Occipital lobe (tissue), 2 donors: ENCODE measurements around the gene MDH1. TPM values are rescaled to one million over a fixed set of nuclear protein-coding genes. Genes with fewer than 3 reads are reported as not detected.
A peak's percentile ranks its signal among the peaks of the same experiment; 100 is the strongest.
"Not testable (repeated sequence)": the region's sequence is repeated elsewhere in the genome, so short reads cannot be mapped to it uniquely, and the experiment has no call there.

Experiments used
- DNase-seq: peaks from one replicate; lab custom pipeline; 2025; lab: John Stamatoyannopoulos, UW
- total RNA-seq: library from RNA; depleted of rRNA; stranded (reverse); fragments of >200 nt; gene quantifications from one replicate; pipeline ENCODE4 v1.2.3, GENCODE V29; 2014

MDH1 gene
- total RNA-seq = 162 TPM

GRCh38 chr2:63588385-63589147, at the start of gene MDH1, which contains the start of gene WDPCP:
TSS of gene MDH1 (plus strand) at chr2:63588963. CDS start at chr2:63589044, 81 bp downstream.
TSS of gene WDPCP (minus strand) at chr2:63588477. CDS start at chr2:63588271, 206 bp downstream.
- DNase-seq = peak; percentile 97

- DNase-seq = no peak
Measured at GRCh38 chr2:63539416-63540162, 49.2 kb upstream of the MDH1 start.

- DNase-seq = no peak
Measured at GRCh38 chr2:63544017-63544627, 44.6 kb upstream of the MDH1 start.

- no peak for DNase-seq
Measured at GRCh38 chr2:63545023-63545422, 43.7 kb upstream of the MDH1 start.

- no peak for DNase-seq
Measured at GRCh38 chr2:63553049-63553448, 35.7 kb upstream of the MDH1 start.

GRCh38 chr2:63555299-63555698, 33.5 kb upstream of the MDH1 start:
- no peak for DNase-seq

GRCh38 chr2:63555931-63556330, 32.8 kb upstream of the MDH1 start:
- DNase-seq = no peak

GRCh38 chr2:63557819-63558218, 30.9 kb upstream of the MDH1 start:
- not testable (repeated sequence) for DNase-seq

GRCh38 chr2:63558922-63559321, 29.8 kb upstream of the MDH1 start:
- DNase-seq = not testable (repeated sequence)

GRCh38 chr2:63562751-63563150, 26.0 kb upstream of the MDH1 start:
- no peak for DNase-seq

GRCh38 chr2:63569740-63570139, 19.0 kb upstream of the MDH1 start:
- DNase-seq = no peak

- DNase-seq = no peak
Measured at GRCh38 chr2:63571291-63571690, 17.5 kb upstream of the MDH1 start.

GRCh38 chr2:63572001-63572400, 16.8 kb upstream of the MDH1 start:
- DNase-seq = no peak

GRCh38 chr2:63573026-63573425, 15.7 kb upstream of the MDH1 start:
- not testable (repeated sequence) for DNase-seq

- not testable (repeated sequence) for DNase-seq
Measured at GRCh38 chr2:63573726-63574345, 14.9 kb upstream of the MDH1 start.

GRCh38 chr2:63576546-63576945, 12.2 kb upstream of the MDH1 start:
- DNase-seq = no peak

GRCh38 chr2:63578767-63579166, 10.0 kb upstream of the MDH1 start:
- DNase-seq = no peak

- DNase-seq = no peak
Measured at GRCh38 chr2:63580651-63581297, 8.0 kb upstream of the MDH1 start.

- no peak for DNase-seq
Measured at GRCh38 chr2:63581298-63581961, 7.3 kb upstream of the MDH1 start.

GRCh38 chr2:63582873-63583272, 5.9 kb upstream of the MDH1 start:
- DNase-seq = no peak
